ENCODE results near the gene PMPCA.

PMPCA gene, protein sequence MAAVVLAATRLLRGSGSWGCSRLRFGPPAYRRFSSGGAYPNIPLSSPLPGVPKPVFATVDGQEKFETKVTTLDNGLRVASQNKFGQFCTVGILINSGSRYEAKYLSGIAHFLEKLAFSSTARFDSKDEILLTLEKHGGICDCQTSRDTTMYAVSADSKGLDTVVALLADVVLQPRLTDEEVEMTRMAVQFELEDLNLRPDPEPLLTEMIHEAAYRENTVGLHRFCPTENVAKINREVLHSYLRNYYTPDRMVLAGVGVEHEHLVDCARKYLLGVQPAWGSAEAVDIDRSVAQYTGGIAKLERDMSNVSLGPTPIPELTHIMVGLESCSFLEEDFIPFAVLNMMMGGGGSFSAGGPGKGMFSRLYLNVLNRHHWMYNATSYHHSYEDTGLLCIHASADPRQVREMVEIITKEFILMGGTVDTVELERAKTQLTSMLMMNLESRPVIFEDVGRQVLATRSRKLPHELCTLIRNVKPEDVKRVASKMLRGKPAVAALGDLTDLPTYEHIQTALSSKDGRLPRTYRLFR

GRCh38 chr9:136410500-136411287, at the start of gene PMPCA, which contains the start of gene ENTR1:
Gene PMPCA (plus strand): TSS chr9:136410658. CDS start chr9:136410669, 11 bp downstream.
Gene ENTR1 (minus strand): TSS chr9:136410614. CDS start chr9:136410397, 217 bp downstream.
- DNase-seq: peak; percentile 30 to 76

GRCh38 chr9:136361047-136361753, 49.3 kb upstream of the PMPCA start:
- no peak for DNase-seq

DNA sequence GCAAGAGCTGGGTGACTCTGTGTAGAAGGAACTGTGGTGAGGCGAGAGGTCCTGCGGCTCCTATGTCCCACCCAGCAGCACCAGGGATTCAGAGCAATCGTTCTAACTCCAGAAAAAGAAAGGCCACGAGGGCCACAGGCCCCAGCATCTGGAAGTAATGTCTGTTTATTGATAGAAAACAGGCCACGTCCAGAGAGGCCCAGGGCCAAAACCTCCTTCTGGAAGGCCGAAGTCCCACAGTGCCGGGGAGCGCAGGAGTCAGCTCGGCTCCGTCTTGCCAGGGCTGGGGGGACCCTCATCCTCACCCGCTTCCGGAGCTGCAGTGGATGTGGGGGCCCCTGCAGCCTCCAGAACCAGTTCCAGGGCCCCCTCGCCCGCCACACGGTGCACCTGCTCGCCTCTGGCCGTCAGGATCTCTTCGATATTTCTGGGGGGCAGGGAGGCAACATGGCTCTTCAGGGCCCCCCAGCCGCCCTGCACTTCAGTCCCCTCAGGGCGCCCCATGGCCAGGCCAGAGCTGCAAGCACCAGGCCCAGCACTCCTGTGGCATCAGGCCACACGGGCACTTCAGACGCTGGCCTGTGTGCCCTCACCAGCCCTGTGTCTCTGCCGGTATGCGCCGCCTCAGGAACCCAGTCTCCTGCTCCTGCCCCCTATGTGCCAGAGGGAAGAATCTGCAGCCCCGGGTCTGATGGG, 48.6 kb upstream of the PMPCA start:
- DNase-seq: no peak

- DNase-seq: no peak
Measured at GRCh38 chr9:136362450-136362784, 48.0 kb upstream of the PMPCA start.

DNA sequence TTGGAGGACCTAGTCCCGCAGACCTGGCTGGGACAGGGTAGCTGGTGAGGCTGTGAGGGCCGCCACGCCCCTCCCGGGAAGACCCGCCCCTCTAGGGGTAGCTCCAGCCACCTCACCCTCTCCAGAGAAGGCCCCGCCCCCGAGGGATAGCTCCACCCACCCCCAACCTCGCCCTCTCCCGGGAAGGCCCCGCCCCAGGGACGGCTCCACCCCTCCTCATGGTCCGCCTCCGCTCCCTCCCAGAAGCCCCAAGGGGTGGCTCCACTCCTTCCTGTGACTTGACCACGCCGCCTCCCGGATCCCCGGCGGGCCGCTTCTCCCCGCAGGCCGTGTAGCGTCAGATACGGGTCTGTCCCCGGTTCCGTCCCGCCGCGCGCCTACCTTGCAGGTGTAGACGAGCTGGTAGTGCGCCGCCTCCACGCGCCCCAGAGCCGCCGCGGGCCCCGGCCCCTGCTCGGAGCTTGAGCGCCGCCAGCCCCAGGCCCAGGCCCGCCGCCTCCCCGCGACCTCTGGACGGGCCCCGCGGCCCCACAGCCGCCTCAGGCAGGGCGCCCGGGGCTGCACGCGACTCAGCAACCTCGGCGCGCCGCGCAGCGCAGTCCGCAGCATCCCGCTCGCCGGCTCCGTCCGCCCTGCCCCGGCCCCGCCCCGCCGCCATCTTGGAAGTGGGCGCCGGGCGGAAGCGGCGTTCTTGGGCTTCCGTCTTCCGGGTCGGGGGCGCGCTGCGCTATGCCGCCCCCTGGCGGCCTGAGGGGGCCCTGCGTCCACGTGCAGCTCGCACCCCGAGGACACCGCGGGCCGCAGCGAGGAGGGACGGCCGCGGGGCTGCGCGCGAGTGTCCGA, 47.1 kb upstream of the PMPCA start, which contains the start of gene DNLZ:
Gene DNLZ, minus strand, starts transcription at position 639 of the 843 bp plus-strand sequence. Its CDS starts 30 bp downstream, at position 609.
- peak; percentile 62 to 86 for DNase-seq

GRCh38 chr9:136363949-136364748, 46.3 kb upstream of the PMPCA start:
- DNase-seq: no peak

DNA sequence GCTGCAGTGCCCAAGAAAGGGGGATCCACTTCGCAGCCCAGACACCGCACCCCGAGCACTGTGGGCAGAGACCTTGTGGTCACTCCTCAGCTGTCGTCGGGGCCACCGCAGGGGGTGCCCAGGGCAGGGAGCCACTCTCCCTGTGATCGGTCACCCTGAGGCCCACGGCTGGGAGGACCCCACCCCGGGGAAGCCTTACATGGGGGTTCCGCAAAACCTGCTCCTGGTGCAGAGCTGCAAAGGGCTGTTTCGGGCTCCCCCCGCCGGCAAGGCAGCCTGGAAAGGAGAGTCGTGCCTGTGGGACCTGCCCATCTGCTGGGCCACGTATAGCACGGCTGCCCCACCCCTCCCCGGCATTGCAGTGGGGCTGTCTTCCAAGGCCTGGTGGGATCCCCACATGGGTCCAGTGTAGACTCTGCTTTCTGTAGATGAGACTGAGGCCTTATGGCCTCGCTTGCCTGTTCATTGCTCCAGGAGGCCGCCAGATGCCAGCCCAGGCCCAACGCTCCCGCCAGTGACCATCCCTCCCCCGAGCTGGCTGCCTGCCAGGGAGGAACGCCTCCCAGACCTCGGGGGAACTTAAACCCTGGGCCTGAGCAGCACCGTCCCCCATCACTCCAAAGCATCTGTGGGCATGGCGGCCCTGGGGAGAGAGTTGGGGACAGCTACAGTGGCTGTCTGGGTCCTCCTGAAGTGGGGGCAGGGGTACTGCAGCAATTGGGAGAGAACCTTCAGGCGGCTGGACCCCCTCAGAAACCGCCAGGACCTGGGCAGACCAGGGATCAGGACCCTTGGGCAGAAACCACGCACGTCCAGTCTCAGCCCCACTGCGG, 45.3 kb upstream of the PMPCA start:
- no peak for DNase-seq

- no peak for DNase-seq
Measured at GRCh38 chr9:136365775-136366222, 44.7 kb upstream of the PMPCA start.

DNA sequence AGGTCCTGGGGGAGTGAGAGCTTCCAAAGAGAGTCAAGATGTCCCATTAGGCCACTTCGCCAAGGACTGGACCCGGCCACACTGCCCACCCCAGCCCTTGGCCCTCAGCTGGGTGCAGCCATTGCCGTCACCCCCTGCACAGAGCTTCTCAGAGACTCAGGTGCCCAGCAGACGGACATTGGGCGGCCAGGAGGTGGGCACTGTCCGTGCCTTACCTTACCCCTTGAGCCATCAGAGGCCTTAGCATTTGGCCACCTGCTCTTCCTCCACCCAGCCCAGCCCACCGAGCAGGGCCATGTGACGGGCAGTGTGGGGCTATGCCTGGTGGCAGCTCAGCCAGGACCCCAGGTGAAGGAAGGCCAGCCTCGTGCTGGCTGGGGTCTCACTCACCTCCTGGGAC, 43.6 kb upstream of the PMPCA start:
- DNase-seq: no peak

DNA sequence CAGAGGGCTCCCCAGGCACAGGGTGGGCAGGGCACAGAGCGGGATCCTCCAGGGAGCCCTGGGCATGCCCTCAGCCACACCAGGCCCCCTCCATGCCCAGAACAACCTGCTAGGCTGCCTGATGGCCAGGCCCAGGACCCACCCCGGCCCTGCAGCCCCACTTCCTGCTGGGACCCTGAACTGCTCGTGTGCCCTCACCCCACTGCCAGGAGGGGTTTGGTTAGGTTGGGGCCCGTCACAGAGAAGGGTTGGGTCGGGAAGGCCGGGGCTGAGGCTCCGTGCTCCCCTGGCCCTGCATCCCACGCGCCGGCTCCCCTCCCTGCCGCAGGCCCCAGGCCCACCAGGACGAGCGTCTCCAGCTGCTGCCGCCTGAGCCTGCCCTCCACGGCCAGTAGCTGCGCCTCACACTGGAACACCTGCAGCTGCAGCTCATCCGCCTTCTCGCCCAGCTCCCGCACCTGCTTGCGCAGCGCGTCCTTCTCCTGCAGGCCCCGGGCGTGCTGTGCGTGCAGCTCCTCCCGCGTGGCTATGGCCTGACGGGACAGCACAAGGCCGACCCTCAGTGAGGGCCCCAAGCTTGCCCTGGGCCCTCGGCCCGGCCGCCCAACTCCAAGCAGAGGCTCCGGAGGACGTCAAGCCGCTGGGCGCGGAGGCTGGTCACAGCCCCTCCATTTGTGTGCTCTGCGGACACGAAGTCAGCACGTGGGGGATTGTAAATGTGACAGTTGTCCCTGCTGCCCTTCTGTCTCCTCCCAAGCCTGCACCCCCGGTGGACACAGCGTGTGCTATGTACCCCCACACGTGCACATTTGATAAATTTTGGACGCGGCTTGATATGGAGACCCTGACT, 42.9 kb upstream of the PMPCA start:
- no peak for DNase-seq

DNA sequence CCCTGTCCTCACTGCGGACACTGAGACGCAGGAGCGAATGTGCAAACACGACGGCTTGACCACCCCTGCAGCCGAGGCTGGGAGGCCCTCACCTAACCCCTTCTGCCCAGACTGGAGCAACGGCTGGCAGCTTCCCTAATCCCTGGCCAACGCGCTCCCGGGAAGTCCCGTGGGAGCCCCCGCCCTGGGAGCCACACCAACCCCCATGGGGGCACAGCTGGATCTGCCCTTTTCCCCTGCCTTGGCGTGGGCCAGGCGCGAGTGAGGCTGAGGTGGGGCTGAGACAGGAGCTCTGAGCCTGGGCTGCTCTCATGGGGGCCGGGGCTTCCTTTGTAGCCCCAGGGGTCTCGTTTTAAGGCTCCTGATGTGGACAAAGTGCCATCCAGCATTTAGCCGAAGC, 42.3 kb upstream of the PMPCA start:
- no peak for DNase-seq

GRCh38 chr9:136370037-136370436, 40.4 kb upstream of the PMPCA start:
- no peak for DNase-seq

- no peak for DNase-seq
Measured at GRCh38 chr9:136370687-136371532, 39.5 kb upstream of the PMPCA start.

GRCh38 chr9:136371533-136371880, 39.0 kb upstream of the PMPCA start:
- DNase-seq: no peak

- no peak for DNase-seq
Measured at GRCh38 chr9:136372006-136372405, 38.5 kb upstream of the PMPCA start.

DNA sequence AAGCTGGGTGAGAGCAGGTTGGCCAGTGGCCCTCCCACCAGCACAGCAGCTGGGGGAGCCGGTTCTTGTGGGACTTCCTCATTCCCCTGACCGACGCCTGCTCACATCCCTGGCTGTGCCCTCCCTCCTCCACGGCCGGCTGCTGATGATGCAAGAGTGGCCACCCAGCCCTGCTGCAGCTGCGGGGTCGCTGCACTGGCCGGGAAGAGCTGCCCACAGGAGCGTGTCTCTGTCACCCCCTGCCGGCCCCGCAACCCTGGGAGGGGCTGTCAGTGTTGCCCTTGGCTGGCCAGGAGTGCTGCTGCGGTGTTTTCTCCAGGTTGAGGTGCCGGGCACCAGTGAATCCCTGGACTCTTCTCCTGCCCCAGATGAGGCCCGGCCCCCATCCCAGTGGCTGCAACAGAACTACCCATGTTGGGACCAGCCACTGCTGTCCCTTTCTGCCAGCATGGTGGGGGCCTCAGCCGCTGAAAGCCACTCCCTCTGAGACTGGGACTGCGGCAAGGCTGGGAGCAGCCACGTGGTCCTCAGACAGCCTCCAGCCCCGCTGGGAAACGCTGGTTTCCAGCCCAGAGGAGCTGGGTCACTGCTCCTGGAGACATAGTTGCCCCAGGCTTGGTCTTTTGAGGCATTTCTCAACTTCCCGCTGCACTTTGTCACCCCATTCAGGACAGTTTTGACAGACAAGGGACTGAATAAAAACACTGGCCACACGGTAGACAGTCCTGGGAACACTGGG, 37.7 kb upstream of the PMPCA start:
- no peak for DNase-seq
